ENCODE data around the gene ITCH. TPM values are rescaled to one million over a fixed set of nuclear protein-coding genes. Genes with fewer than 3 reads are reported as not detected.

Gene ITCH
- polyA plus RNA-seq, 1 donor from 2014 or later = 39.5 TPM

- TF ChIP-seq, protein P1, sequence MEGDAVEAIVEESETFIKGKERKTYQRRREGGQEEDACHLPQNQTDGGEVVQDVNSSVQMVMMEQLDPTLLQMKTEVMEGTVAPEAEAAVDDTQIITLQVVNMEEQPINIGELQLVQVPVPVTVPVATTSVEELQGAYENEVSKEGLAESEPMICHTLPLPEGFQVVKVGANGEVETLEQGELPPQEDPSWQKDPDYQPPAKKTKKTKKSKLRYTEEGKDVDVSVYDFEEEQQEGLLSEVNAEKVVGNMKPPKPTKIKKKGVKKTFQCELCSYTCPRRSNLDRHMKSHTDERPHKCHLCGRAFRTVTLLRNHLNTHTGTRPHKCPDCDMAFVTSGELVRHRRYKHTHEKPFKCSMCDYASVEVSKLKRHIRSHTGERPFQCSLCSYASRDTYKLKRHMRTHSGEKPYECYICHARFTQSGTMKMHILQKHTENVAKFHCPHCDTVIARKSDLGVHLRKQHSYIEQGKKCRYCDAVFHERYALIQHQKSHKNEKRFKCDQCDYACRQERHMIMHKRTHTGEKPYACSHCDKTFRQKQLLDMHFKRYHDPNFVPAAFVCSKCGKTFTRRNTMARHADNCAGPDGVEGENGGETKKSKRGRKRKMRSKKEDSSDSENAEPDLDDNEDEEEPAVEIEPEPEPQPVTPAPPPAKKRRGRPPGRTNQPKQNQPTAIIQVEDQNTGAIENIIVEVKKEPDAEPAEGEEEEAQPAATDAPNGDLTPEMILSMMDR (IDR thresholded peaks at IDR 0.05; ENCODE audit: poor library complexity, severe bottlenecking) = no peak
- no peak for TF ChIP-seq TAF1 (IDR thresholded peaks at IDR 0.05; ENCODE audit: low read depth)
- Histone ChIP-seq H3K36me3 (ENCODE audit: insufficient read depth, low read length) (no peaks in the 10 kb centered on the region), H3K9ac (ENCODE audit: low read length) (no peak overlapping the region), H2AFZ (ENCODE audit: low read depth, low read length) (no peak overlapping the region), H4K20me1 (ENCODE audit: insufficient read depth) (no peaks in the 10 kb centered on the region), H3F3A (ENCODE audit: insufficient read depth, low read length, poor library complexity, severe bottlenecking) (peaks cover 3% of the 10 kb centered on the region), H3K27me3 (ENCODE audit: insufficient read depth, low read depth, low read length) (no peaks in the 10 kb centered on the region), H3K79me2 (replicated peaks; ENCODE audit: insufficient read depth, low read length) (no peaks in the 10 kb centered on the region), H3K9me3 (ENCODE audit: low read length) (no peaks in the 10 kb centered on the region), H3K27ac (ENCODE audit: low read length) (no peak overlapping the region), H3K9me2 (ENCODE audit: insufficient read depth, low read length) (no peaks in the 10 kb centered on the region), H3K4me2 (ENCODE audit: low read length) (no peak overlapping the region), H3K4me3 (ENCODE audit: low read length) (no peak overlapping the region)
Measured at GRCh38 chr20:34510575-34510974, 147.5 kb downstream of the ITCH start.

DNA sequence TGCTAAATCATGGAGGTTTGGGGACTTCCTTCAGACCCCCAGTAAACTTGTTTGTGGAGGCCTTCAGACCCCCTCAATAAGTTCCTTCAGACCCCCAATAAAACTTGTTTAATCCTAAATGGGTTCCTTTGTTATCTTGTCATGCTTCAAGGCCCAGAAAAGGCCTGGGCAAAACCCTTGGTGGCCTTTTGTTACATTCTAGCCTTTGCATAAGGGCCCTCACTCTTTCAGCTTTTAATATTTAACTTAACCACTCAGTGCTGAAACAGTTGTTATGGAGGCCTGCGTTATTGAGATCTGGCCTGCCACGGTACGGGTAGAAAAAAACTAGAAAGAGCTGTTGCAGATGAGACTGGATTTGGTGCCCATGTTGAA lies 148.8 kb downstream of the ITCH start:
- H3K36me3 ChIP-seq (ENCODE audit: insufficient read depth, low read length) = no peaks in the 10 kb centered on the region
- H3K9ac ChIP-seq (ENCODE audit: low read length) = no peak overlapping the region
- H3K9me3 ChIP-seq (ENCODE audit: low read length) = no peaks in the 10 kb centered on the region
- H3K27me3 ChIP-seq (ENCODE audit: insufficient read depth, low read depth, low read length) = no peaks in the 10 kb centered on the region
- H3F3A ChIP-seq (ENCODE audit: insufficient read depth, low read length, poor library complexity, severe bottlenecking) = peaks cover 3% of the 10 kb centered on the region
- TF ChIP-seq POLR2AphosphoS5 (IDR thresholded peaks at IDR 0.05) (no peak), RAD21 (conservative IDR thresholded peaks at IDR 0.05) (no peak), MXI1 (conservative IDR thresholded peaks at IDR 0.05; ENCODE audit: poor library complexity, severe bottlenecking) (no peak)
- H3K4me3 ChIP-seq (ENCODE audit: low read length) = no peak overlapping the region
- no peaks in the 10 kb centered on the region for H4K20me1 ChIP-seq (ENCODE audit: insufficient read depth)
- H3K4me2 ChIP-seq (ENCODE audit: low read length) = no peak overlapping the region
- H3K9me2 ChIP-seq (ENCODE audit: insufficient read depth, low read length) = no peaks in the 10 kb centered on the region
- no peak overlapping the region for H2AFZ ChIP-seq (ENCODE audit: low read depth, low read length)
- H3K27ac ChIP-seq (ENCODE audit: low read length) = no peak overlapping the region
- H3K79me2 ChIP-seq (replicated peaks; ENCODE audit: insufficient read depth, low read length) = no peaks in the 10 kb centered on the region

GRCh38 chr20:34512266-34512954 lies 149.3 kb downstream of the ITCH start:
- Histone ChIP-seq H2AFZ (ENCODE audit: low read depth, low read length) (no peak overlapping the region), H3K4me2 (ENCODE audit: low read length) (no peak overlapping the region), H3K9me3 (ENCODE audit: low read length) (no peaks in the 10 kb centered on the region), H4K20me1 (ENCODE audit: insufficient read depth) (no peaks in the 10 kb centered on the region), H3K9ac (ENCODE audit: low read length) (no peak overlapping the region), H3K79me2 (replicated peaks; ENCODE audit: insufficient read depth, low read length) (peaks cover 4% of the 10 kb centered on the region), H3K27me3 (ENCODE audit: insufficient read depth, low read depth, low read length) (no peaks in the 10 kb centered on the region), H3K27ac (ENCODE audit: low read length) (no peak overlapping the region), H3K36me3 (ENCODE audit: insufficient read depth, low read length) (no peaks in the 10 kb centered on the region), H3K9me2 (ENCODE audit: insufficient read depth, low read length) (no peaks in the 10 kb centered on the region), H3F3A (ENCODE audit: insufficient read depth, low read length, poor library complexity, severe bottlenecking) (peaks cover 3% of the 10 kb centered on the region), H3K4me3 (ENCODE audit: low read length) (no peak overlapping the region)
- TF ChIP-seq TAF1 (IDR thresholded peaks at IDR 0.05; ENCODE audit: low read depth) = no peak
- TF ChIP-seq, protein P1 (IDR thresholded peaks at IDR 0.05; ENCODE audit: poor library complexity, severe bottlenecking) = no peak
- no peak for TF ChIP-seq EZH2 (IDR thresholded peaks at IDR 0.05; ENCODE audit: borderline replicate concordance, insufficient read depth, low read length, poor library complexity, severe bottlenecking)
- TF ChIP-seq EP300 (conservative IDR thresholded peaks at IDR 0.05; ENCODE audit: poor library complexity, severe bottlenecking) = no peak
- TF ChIP-seq POLR2AphosphoS5 (IDR thresholded peaks at IDR 0.05) = no peak
- no peak for TF ChIP-seq SMC3 (conservative IDR thresholded peaks at IDR 0.05; ENCODE audit: poor library complexity)
- TF ChIP-seq MXI1 (conservative IDR thresholded peaks at IDR 0.05; ENCODE audit: poor library complexity, severe bottlenecking) = no peak
- no peak for TF ChIP-seq RAD21 (conservative IDR thresholded peaks at IDR 0.05)
- TF ChIP-seq, protein P2, sequence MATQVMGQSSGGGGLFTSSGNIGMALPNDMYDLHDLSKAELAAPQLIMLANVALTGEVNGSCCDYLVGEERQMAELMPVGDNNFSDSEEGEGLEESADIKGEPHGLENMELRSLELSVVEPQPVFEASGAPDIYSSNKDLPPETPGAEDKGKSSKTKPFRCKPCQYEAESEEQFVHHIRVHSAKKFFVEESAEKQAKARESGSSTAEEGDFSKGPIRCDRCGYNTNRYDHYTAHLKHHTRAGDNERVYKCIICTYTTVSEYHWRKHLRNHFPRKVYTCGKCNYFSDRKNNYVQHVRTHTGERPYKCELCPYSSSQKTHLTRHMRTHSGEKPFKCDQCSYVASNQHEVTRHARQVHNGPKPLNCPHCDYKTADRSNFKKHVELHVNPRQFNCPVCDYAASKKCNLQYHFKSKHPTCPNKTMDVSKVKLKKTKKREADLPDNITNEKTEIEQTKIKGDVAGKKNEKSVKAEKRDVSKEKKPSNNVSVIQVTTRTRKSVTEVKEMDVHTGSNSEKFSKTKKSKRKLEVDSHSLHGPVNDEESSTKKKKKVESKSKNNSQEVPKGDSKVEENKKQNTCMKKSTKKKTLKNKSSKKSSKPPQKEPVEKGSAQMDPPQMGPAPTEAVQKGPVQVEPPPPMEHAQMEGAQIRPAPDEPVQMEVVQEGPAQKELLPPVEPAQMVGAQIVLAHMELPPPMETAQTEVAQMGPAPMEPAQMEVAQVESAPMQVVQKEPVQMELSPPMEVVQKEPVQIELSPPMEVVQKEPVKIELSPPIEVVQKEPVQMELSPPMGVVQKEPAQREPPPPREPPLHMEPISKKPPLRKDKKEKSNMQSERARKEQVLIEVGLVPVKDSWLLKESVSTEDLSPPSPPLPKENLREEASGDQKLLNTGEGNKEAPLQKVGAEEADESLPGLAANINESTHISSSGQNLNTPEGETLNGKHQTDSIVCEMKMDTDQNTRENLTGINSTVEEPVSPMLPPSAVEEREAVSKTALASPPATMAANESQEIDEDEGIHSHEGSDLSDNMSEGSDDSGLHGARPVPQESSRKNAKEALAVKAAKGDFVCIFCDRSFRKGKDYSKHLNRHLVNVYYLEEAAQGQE (IDR thresholded peaks at IDR 0.05; ENCODE audit: borderline replicate concordance) = no peak

Data from neural cell (in vitro differentiated cells).